IMR-90 (cell line): ENCODE data around the gene SMIM44.

ENCODE experiments used
- BHLHE40 ChIP-seq: fragments of 150-350 bp; IDR thresholded peaks from 2 replicates; pipeline ENCODE4 v1.6.1; 2016; ENCODE audit warnings: mild to moderate bottlenecking, low read depth, low read length
- CEBPB ChIP-seq: IDR thresholded peaks from 2 replicates; pipeline ENCODE4 v1.6.1; 2012; ENCODE audit warnings: low read depth, low read length, improper control_type of control experiment
- CTCF ChIP-seq: conservative IDR thresholded peaks from 2 replicates; pipeline ENCODE4 v1.5.1; 2012; ENCODE audit warnings: mild to moderate bottlenecking, low read depth, low read length, improper control_type of control experiment
- ELK1 ChIP-seq: fragments of 150-350 bp; IDR thresholded peaks from 2 replicates; pipeline ENCODE4 v1.6.1; 2016; ENCODE audit warnings: low read depth, mild to moderate bottlenecking, low read length, moderate library complexity, borderline replicate concordance
- MAFK ChIP-seq: IDR thresholded peaks from 2 replicates; pipeline ENCODE4 v1.6.1; 2012; ENCODE audit warnings: low read depth, low read length, improper control_type of control experiment
- MAZ ChIP-seq: IDR thresholded peaks from 2 replicates; pipeline ENCODE4 v1.6.1; 2012; ENCODE audit warnings: low read depth, mild to moderate bottlenecking, low read length, improper control_type of control experiment, moderate library complexity, borderline replicate concordance
- MXI1 ChIP-seq: IDR thresholded peaks from 2 replicates; pipeline ENCODE4 v1.6.1; 2012; ENCODE audit warnings: low read depth, mild to moderate bottlenecking, low read length, moderate library complexity, borderline replicate concordance
- NFE2L2 ChIP-seq: fragments of 150-350 bp; IDR thresholded peaks from 2 replicates; pipeline ENCODE4 v1.6.1; 2016; ENCODE audit warnings: low read depth, mild to moderate bottlenecking, low read length
- POLR2A ChIP-seq: IDR thresholded peaks from 2 replicates; pipeline ENCODE4 v1.6.1; 2012; ENCODE audit warnings: mild to moderate bottlenecking, low read depth, low read length
- RAD21 ChIP-seq: IDR thresholded peaks from 2 replicates; pipeline ENCODE4 v1.6.1; 2012; ENCODE audit warnings: low read length, improper control_type of control experiment
- RCOR1 ChIP-seq: IDR thresholded peaks from 2 replicates; pipeline ENCODE4 v1.6.1; 2012; ENCODE audit warnings: mild to moderate bottlenecking, low read length, improper control_type of control experiment; ENCODE audit not compliant: insufficient replicate concordance
- RFX5 ChIP-seq: IDR thresholded peaks from 2 replicates; pipeline ENCODE4 v1.8.0; 2012; ENCODE audit warnings: low read depth, mild to moderate bottlenecking, low read length, moderate library complexity
- SMC3 ChIP-seq: fragments of 150-350 bp; IDR thresholded peaks from 2 replicates; pipeline ENCODE4 v1.6.1; 2016; ENCODE audit warnings: low read depth, mild to moderate bottlenecking, antibody characterized with exemption, low read length, moderate library complexity
- USF2 ChIP-seq: fragments of 150-350 bp; IDR thresholded peaks from 2 replicates; pipeline ENCODE4 v1.6.1; 2017; ENCODE audit warnings: mild to moderate bottlenecking, antibody characterized with exemption, low read length, low read depth

GRCh38 chr19:3474614-3475013 is 8.6 kb downstream of the SMIM44 start:
- TF ChIP-seq CTCF = no peak
- no peak for TF ChIP-seq RAD21
- no peak for TF ChIP-seq POLR2A
- no peak for TF ChIP-seq MXI1
- no peak for TF ChIP-seq MAZ
- no peak for TF ChIP-seq RCOR1
- no peak for TF ChIP-seq BHLHE40
- TF ChIP-seq SMC3 = no peak
- no peak for TF ChIP-seq NFE2L2
- TF ChIP-seq RFX5 = no peak
- no peak for TF ChIP-seq CEBPB
- no peak for TF ChIP-seq MAFK
- TF ChIP-seq USF2 = no peak
- no peak for TF ChIP-seq ELK1
